ENCODE measurements around the gene VWA3B.

DNA sequence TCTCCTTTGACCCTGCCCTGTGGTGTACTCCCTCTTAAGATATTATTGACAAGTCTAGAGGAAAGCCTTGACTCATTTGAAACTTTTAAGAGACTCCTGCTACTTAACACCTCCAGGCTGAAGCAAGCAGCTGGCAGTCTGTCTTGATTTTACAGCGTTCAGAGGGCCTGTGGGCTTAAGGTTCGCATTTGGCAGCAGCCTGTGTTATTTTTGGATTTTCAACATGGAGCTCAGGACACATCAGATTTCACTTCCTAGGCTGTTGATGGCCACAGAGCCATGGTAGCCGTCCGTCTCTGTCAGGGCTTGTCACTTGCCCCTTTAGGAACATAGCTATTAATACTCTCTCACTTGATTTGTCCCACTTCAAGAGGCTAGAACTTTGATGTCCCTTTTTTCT, 73.6 kb downstream of the VWA3B start:
- no peak for TF ChIP-seq POLR2A (IDR thresholded peaks at IDR 0.05)
- no peak for TF ChIP-seq CTCF (IDR thresholded peaks at IDR 0.05)
